ENCODE data around the gene SCAF1.

The SCAF1 gene

GRCh38 chr19:49641688-49642491, at the start of gene SCAF1:
Gene SCAF1 (plus strand): TSS chr19:49642209. CDS start chr19:49645027, 2,818 bp downstream.
- DNase-seq = peak; percentile 100

- DNase-seq = peak; percentile 22
Measured at GRCh38 chr19:49592486-49593232, 49.4 kb upstream of the SCAF1 start.

GRCh38 chr19:49593233-49594113, 48.5 kb upstream of the SCAF1 start:
- DNase-seq = peak; percentile 94

- no peak for DNase-seq
Measured at GRCh38 chr19:49594157-49594992, 47.6 kb upstream of the SCAF1 start.

- no peak for DNase-seq
Measured at GRCh38 chr19:49594993-49595818, 46.8 kb upstream of the SCAF1 start.

GRCh38 chr19:49595819-49596404, 46.1 kb upstream of the SCAF1 start:
- DNase-seq = no peak

- no peak for DNase-seq
Measured at GRCh38 chr19:49596407-49596806, 45.6 kb upstream of the SCAF1 start.

- no peak for DNase-seq
Measured at GRCh38 chr19:49596954-49597702, 44.9 kb upstream of the SCAF1 start.

- DNase-seq = no peak
Measured at GRCh38 chr19:49597703-49597974, 44.4 kb upstream of the SCAF1 start.

GRCh38 chr19:49599378-49600295, 42.4 kb upstream of the SCAF1 start:
- no peak for DNase-seq

GRCh38 chr19:49601482-49602038, 40.4 kb upstream of the SCAF1 start:
- no peak for DNase-seq

- no peak for DNase-seq
Measured at GRCh38 chr19:49602806-49603205, 39.2 kb upstream of the SCAF1 start.

- no peak for DNase-seq
Measured at GRCh38 chr19:49605605-49606004, 36.4 kb upstream of the SCAF1 start.

GRCh38 chr19:49609499-49610092, 32.4 kb upstream of the SCAF1 start:
- no peak for DNase-seq

GRCh38 chr19:49613374-49613773, 28.6 kb upstream of the SCAF1 start:
- DNase-seq = no peak

GRCh38 chr19:49614096-49614833, 27.7 kb upstream of the SCAF1 start:
- DNase-seq = peak; percentile 25

GRCh38 chr19:49615861-49616260, 26.1 kb upstream of the SCAF1 start:
- DNase-seq = no peak

- DNase-seq = no peak
Measured at GRCh38 chr19:49616532-49616931, 25.5 kb upstream of the SCAF1 start.

All from stimulated activated CD4-positive, alpha-beta T cell treated with anti-CD3 and anti-CD28 coated beads, Interleukin-1b, Interleukin-23, amount 100 ng/mL, for 48 hours (primary cell).